ENCODE data around the gene HOXB9.

Gene HOXB9

GRCh38 chr17:48596000-48596734, 30.0 kb downstream of the HOXB9 start:
- DNase-seq (ENCODE audit: low spot score): no peak

GRCh38 chr17:48595278-48595999, 30.7 kb downstream of the HOXB9 start:
- no peak for DNase-seq (ENCODE audit: low spot score)

GRCh38 chr17:48594538-48595277, 31.4 kb downstream of the HOXB9 start:
- no peak for DNase-seq (ENCODE audit: low spot score)

GRCh38 chr17:48593840-48594537, 32.2 kb downstream of the HOXB9 start:
- no peak for DNase-seq (ENCODE audit: low spot score)

GRCh38 chr17:48593126-48593829, 32.9 kb downstream of the HOXB9 start, which contains the start of gene HOXB5:
Gene HOXB5 (minus strand): TSS chr17:48593779. CDS start chr17:48593682, 97 bp downstream.
- no peak for DNase-seq (ENCODE audit: low spot score)

GRCh38 chr17:48592577-48592976, 33.6 kb downstream of the HOXB9 start:
- DNase-seq (ENCODE audit: low spot score): no peak

- DNase-seq (ENCODE audit: low spot score): no peak
These were observed 34.1 kb downstream of the HOXB9 start for GRCh38 chr17:48592057-48592514.

- DNase-seq (ENCODE audit: low spot score): no peak
These were observed 34.7 kb downstream of the HOXB9 start for GRCh38 chr17:48591255-48592056.

- DNase-seq (ENCODE audit: low spot score): no peak
These were observed 35.5 kb downstream of the HOXB9 start for GRCh38 chr17:48590607-48591161.

- DNase-seq (ENCODE audit: low spot score): no peak
These were observed 36.1 kb downstream of the HOXB9 start, which contains the start of gene HOXB3 for GRCh38 chr17:48589831-48590606. Gene HOXB3 (minus strand): TSS chr17:48590241. CDS start chr17:48552474, 37,767 bp downstream.

GRCh38 chr17:48589060-48589830, 36.9 kb downstream of the HOXB9 start:
- no peak for DNase-seq (ENCODE audit: low spot score)

- no peak for DNase-seq (ENCODE audit: low spot score)
These were observed 37.6 kb downstream of the HOXB9 start for GRCh38 chr17:48588528-48588927.

- DNase-seq (ENCODE audit: low spot score): no peak
These were observed 38.1 kb downstream of the HOXB9 start for GRCh38 chr17:48588074-48588415.

- no peak for DNase-seq (ENCODE audit: low spot score)
These were observed 38.7 kb downstream of the HOXB9 start for GRCh38 chr17:48587276-48588073.

GRCh38 chr17:48586355-48587258, 39.6 kb downstream of the HOXB9 start:
- DNase-seq (ENCODE audit: low spot score): no peak

GRCh38 chr17:48584223-48584741, 41.9 kb downstream of the HOXB9 start:
- no peak for DNase-seq (ENCODE audit: low spot score)

Data from pons (tissue), 1 donor.